ENCODE results near the gene DUS1L.

DUS1L gene

GRCh38 chr17:82077617-82078358 is 12.2 kb upstream of the DUS1L start:
- no peak overlapping the region for H3K27ac ChIP-seq
- TF ChIP-seq CTCF (conservative IDR thresholded peaks at IDR 0.05) (no peak), ZFX (IDR thresholded peaks at IDR 0.05) (no peak)

DNA sequence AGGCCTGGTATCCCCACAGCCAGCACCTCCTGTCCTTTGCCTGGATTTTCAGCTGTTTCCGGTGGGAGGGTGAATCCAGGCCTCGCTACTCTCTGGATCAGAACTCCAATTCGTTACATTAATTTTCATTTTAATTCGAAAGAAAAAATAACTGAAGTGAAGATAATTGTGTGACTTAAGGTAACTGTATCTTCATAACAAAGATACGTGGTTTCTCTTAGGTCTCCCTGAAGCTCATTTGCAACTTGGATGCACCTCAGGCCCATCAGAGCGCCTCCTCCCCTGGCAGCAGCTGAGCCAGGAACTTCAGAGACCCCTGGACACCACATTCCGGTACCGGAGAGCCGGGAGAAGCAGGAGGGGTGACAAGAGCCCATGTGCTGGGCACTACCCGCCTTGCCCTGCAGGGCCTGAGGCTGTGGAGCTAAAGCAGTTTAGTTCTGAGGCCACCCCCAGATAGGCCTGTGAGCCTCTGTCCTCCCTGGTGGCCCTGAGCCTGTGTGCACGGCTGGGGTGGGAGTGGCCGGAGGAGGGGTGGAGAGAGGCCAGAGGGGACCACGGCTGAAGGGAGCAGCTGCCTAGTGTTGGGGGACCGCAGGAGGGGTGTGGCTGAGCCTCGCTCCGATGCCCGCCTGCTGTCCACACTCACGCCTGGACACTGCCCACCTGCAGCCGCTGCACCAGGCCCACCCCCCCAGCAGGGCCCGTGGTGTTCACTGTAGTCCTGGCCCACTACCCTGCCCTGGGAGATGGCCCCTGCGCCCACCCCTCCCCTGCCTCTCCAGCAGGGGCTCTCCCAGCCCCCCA is 11.4 kb upstream of the DUS1L start:
- H3K27ac ChIP-seq: no peak overlapping the region
- TF ChIP-seq ZFX (IDR thresholded peaks at IDR 0.05) (no peak), CTCF (conservative IDR thresholded peaks at IDR 0.05) (no peak)

DNA sequence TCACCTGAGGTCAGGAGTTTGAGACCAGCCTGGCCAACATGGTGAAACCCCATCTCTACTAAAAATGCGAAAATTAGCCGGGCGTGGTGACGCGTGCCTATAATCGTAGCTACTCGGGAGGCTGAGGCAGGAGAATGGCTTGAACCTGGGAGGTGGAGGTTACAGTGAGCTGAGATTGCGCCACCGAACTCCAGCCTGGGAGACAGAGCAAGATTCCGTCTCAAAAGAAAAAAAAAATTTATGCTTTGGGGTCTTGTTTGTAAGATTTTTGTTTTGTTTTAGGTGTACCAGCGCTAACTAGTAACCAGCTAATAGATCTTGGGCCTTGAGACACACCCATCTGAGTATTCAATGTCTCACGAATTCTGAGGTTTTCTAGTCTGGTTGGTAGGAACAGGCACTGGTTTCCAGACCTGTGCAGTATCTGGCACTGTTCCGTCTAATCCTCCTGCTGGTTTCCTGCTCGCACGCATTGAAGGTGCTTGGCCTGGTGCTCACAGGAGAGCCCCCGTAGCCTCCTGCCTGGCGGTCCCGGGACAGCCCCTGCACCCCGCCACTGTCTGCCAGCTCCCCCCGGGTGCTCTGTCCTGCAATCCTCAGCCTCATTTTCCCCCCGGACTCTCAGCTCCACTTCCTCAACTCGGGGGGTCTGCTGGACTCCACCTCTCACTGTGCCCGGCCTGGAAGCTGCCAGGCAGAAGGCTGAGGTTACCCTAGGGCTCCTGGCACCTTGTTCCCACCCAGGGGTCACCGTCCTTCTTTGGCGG is 10.6 kb upstream of the DUS1L start:
- H3K27ac ChIP-seq: peak overlapping the region; percentile 3; the same call in 1 of the 2 replicates
- no peak for TF ChIP-seq ZFX (IDR thresholded peaks at IDR 0.05)
- no peak for TF ChIP-seq CTCF (conservative IDR thresholded peaks at IDR 0.05)

- peak overlapping the region; percentile 2; the same call in 1 of the 2 replicates for H3K27ac ChIP-seq
- TF ChIP-seq ZFX (IDR thresholded peaks at IDR 0.05): no peak
- no peak for TF ChIP-seq CTCF (conservative IDR thresholded peaks at IDR 0.05)
Observed at GRCh38 chr17:82073446-82073845, 7.8 kb upstream of the DUS1L start.

DNA sequence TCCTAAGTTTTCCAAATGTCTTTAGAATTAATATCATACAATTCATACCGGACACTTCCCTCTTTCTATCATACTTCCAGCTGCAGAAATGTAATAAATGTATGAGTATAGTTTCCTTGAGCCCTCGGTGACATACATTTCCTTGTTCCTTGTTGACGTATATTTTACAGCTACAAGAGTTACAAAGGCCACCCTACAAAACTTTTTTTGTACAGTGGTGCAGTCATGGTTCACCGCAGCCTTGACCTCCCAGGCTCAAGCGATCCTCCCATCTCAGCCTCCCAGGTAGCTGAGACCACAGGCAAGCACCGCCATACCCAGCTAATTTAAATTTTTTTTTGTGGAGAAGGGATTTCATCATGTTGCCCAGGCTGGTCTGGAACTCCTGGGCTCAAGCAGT is 7.2 kb upstream of the DUS1L start:
- H3K27ac ChIP-seq: peak overlapping the region; percentile 2; the same call in 1 of the 2 replicates
- TF ChIP-seq CTCF (conservative IDR thresholded peaks at IDR 0.05): no peak

GRCh38 chr17:82070611-82071010 is 5.0 kb upstream of the DUS1L start:
- TF ChIP-seq ZFX (IDR thresholded peaks at IDR 0.05) (no peak), CTCF (conservative IDR thresholded peaks at IDR 0.05) (no peak)

More at GRCh38 chr17:82070611-82071010, 5.0 kb upstream of the DUS1L start:
- no peak overlapping the region for H3K27ac ChIP-seq
